Loucy (cell line): Measurements from ENCODE around the gene FMN2.

ENCODE experiments used
- CTCF ChIP-seq: fragments of 200-600 bp; sonication (generic); conservative IDR thresholded peaks from 2 replicates; pipeline ENCODE4 v1.5.1; 2014; ENCODE audit warnings: mild to moderate bottlenecking, antibody characterized with exemption, low read length
- EZH2phosphoT487 ChIP-seq: fragments of 200-600 bp; IDR thresholded peaks from 2 replicates; pipeline ENCODE4 v1.6.1; 2018; ENCODE audit warnings: antibody characterized with exemption, mild to moderate bottlenecking, moderate library complexity, borderline replicate concordance

- TF ChIP-seq CTCF (no peak), EZH2phosphoT487 (no peak)
Measured at GRCh38 chr1:240254778-240255291, 163.2 kb downstream of the FMN2 start.
